K562 (cell line): Measurements from ENCODE around the gene CHCHD10. TPM values are rescaled to one million over a fixed set of nuclear protein-coding genes. Genes with fewer than 3 reads are reported as not detected.

Experiments used
- ATAC-seq: fragments of 200-7000 bp; cut with Tn5 transposase; 3 replicates; pipeline ENCODE4 v1.9.1; 2020; ENCODE audit warnings: moderate library complexity
- BruUV-seq: library from RNA; stranded (reverse); fragments of 400-500 nt; replicated peaks from 2 replicates; lab custom pipeline; 2021; lab: Mats Ljungman, UMichigan
- CTCF ChIA-PET: fragments of 300-600 bp; formaldehyde crosslinking; extraction: SDS; loops from one replicate; lab custom pipeline; 2021; ENCODE audit warnings: low intra/inter-chr PET ratio; lab: Yijun Ruan, JAX
- POLR2A ChIA-PET: fragments of 300-600, 350-650 bp; sonication (Branson Sonifier 250); formaldehyde crosslinking; extraction: SDS; loops from one replicate; lab custom pipeline; 2021; ENCODE audit warnings: antibody characterized with exemption, inconsistent platforms; lab: Yijun Ruan, JAX
- DNase-seq, 4 experiments: peaks; one replicate each; pipeline versions ENCODE4 v3.0.0 to v3.0.0-alpha.2; 2011 to 2018; ENCODE audit warnings: low spot score in 3 of 4, mixed read lengths in 3 of 4; ENCODE audit errors: extremely low read depth in 1 of 4
- FAIRE-seq: peaks from 2 replicates; lab custom pipeline; 2011; peaks lifted over from hg19 to GRCh38; lab: Jason Lieb, UNC
- H2AFZ ChIP-seq: 2 replicates; pipeline ENCODE4 v1.6.0; 2011; ENCODE audit warnings: low read depth, low read length, control low read depth, inconsistent platforms
- H3K27ac ChIP-seq: fragments of 200-600 bp; 3 replicates; pipeline ENCODE4 v1.8.0; 2011; ENCODE audit warnings: low read depth, mild to moderate bottlenecking, control low read depth, inconsistent platforms, low read length, moderate library complexity, mixed read lengths; ENCODE audit errors: extremely low read depth
- H3K27me3 ChIP-seq, 2 experiments: fragments of 300-600 bp in 1 of 2; 2 replicates in 1 of 2; 3 replicates in 1 of 2; pipeline versions ENCODE4 v1.6.0 to v1.8.0; 2011; ENCODE audit warnings: inconsistent platforms in 2 of 2, low read length in 2 of 2, mild to moderate bottlenecking in 1 of 2, mixed read lengths in 1 of 2, moderate library complexity in 1 of 2; ENCODE audit not compliant: control insufficient read depth in 2 of 2, insufficient read depth in 2 of 2
- H3K36me3 ChIP-seq: fragments of 300-600 bp; 3 replicates; pipeline ENCODE4 v1.8.0; 2011; ENCODE audit warnings: mild to moderate bottlenecking, low read length, inconsistent platforms; ENCODE audit not compliant: control insufficient read depth, insufficient read depth
- H3K4me1 ChIP-seq, 2 experiments: fragments of 200-600 bp in 1 of 2; replicated peaks in 1 of 2; 2 replicates in 1 of 2; 3 replicates in 1 of 2; pipeline versions ENCODE4 v1.5.1 to v1.8.0; 2011; ENCODE audit warnings: inconsistent platforms in 2 of 2, low read length in 2 of 2, mild to moderate bottlenecking in 1 of 2, mixed read lengths in 1 of 2, moderate library complexity in 1 of 2; ENCODE audit not compliant: control insufficient read depth in 2 of 2, insufficient read depth in 2 of 2
- H3K4me2 ChIP-seq: 2 replicates; pipeline ENCODE4 v1.6.1; 2011; ENCODE audit warnings: low read length, control low read depth, inconsistent platforms, mixed read lengths; ENCODE audit not compliant: insufficient read depth
- H3K4me3 ChIP-seq: fragments of 200-600 bp; sonication (generic), shearing (Covaris generic); 2 replicates; pipeline ENCODE4 v1.5.1; 2016; ENCODE audit warnings: control low read depth, inconsistent platforms
- H3K79me2 ChIP-seq: fragments of 200-600 bp; 3 replicates; pipeline ENCODE4 v1.8.0; 2011; ENCODE audit warnings: low read length, inconsistent platforms; ENCODE audit not compliant: control insufficient read depth, insufficient read depth
- H3K9ac ChIP-seq, 2 experiments: 2 replicates each; pipeline versions ENCODE4 v1.6.0 to v1.6.1; 2011; ENCODE audit warnings: low read depth in 2 of 2, low read length in 2 of 2, control low read depth in 1 of 2, inconsistent platforms in 1 of 2, mild to moderate bottlenecking in 1 of 2, mixed read lengths in 1 of 2; ENCODE audit not compliant: insufficient read depth in 1 of 2
- H3K9me1 ChIP-seq: one replicate; pipeline ENCODE4 v1.6.0; 2011; ENCODE audit warnings: inconsistent platforms, mild to moderate bottlenecking, low read length, moderate library complexity; ENCODE audit not compliant: control insufficient read depth, insufficient read depth
- H3K9me3 ChIP-seq: replicated peaks from 2 replicates; pipeline ENCODE4 v1.5.1; 2011; ENCODE audit warnings: low read depth, low read length, inconsistent platforms; ENCODE audit not compliant: control insufficient read depth, insufficient read depth
- H4K20me1 ChIP-seq: replicated peaks from 2 replicates; pipeline ENCODE4 v1.6.1; 2011; ENCODE audit warnings: low read length, inconsistent platforms, mixed read lengths; ENCODE audit not compliant: control insufficient read depth, insufficient read depth
- ATF1 ChIP-seq, 2 experiments: fragments of 450-650 bp in 1 of 2; IDR thresholded peaks; 2 replicates each; pipeline ENCODE4 v1.6.1; 2016; ENCODE audit warnings: missing compliant biosample characterization in 1 of 2, missing genetic modification characterization in 1 of 2
- C11orf30 ChIP-seq: fragments of 450-650 bp; IDR thresholded peaks from 2 replicates; pipeline ENCODE4 v1.6.1; 2016; ENCODE audit warnings: low read depth, mild to moderate bottlenecking
- ILF3 ChIP-seq: fragments of 450-650 bp; IDR thresholded peaks from 2 replicates; pipeline ENCODE4 v1.6.1; 2018; ENCODE audit warnings: antibody characterized with exemption, mild to moderate bottlenecking, moderate library complexity, borderline replicate concordance
- MAFG ChIP-seq: fragments of 450-650 bp; conservative IDR thresholded peaks from 2 replicates; pipeline ENCODE4 v1.6.1; 2016; ENCODE audit warnings: missing genetic modification characterization, missing compliant biosample characterization
- MAZ ChIP-seq, 2 experiments: fragments of 450-650 bp in 1 of 2; sonication (generic) in 1 of 2; formaldehyde crosslinking; IDR thresholded peaks in 1 of 2; conservative IDR thresholded peaks in 1 of 2; 2 replicates each; pipeline versions ENCODE4 v1.4.0 to v1.5.0; 2020; ENCODE audit warnings: mild to moderate bottlenecking in 1 of 2, missing genetic modification reagents in 1 of 2
- NONO ChIP-seq, 2 experiments: fragments of 200-400 bp in 1 of 2; fragments of 450-650 bp in 1 of 2; formaldehyde crosslinking in 1 of 2; IDR thresholded peaks; 2 replicates each; pipeline ENCODE4 v1.6.1; 2017; ENCODE audit warnings: low read depth in 2 of 2, mild to moderate bottlenecking in 2 of 2, moderate library complexity in 2 of 2, low read length in 1 of 2
- PHF21A ChIP-seq: fragments of 450-650 bp; IDR thresholded peaks from 2 replicates; pipeline ENCODE4 v1.6.1; 2017; ENCODE audit warnings: low read depth, borderline replicate concordance
- POLR2AphosphoS2 ChIP-seq: IDR thresholded peaks from 2 replicates; pipeline ENCODE4 v1.6.1; 2012; ENCODE audit warnings: low read length, improper control_type of control experiment
- SP1 ChIP-seq: sonication (generic); formaldehyde crosslinking; IDR thresholded peaks from 2 replicates; pipeline ENCODE4 v1.8.1; 2022; ENCODE audit warnings: mild to moderate bottlenecking, missing genetic modification reagents
- TCF7L2 ChIP-seq: fragments of 150-350 bp; IDR thresholded peaks from 2 replicates; pipeline ENCODE4 v1.6.1; 2016; ENCODE audit warnings: low read depth, mild to moderate bottlenecking, low read length, moderate library complexity
- ZNF408 ChIP-seq: fragments of 250-450 bp; sonication (Bioruptor Pico); IDR thresholded peaks from 2 replicates; pipeline ENCODE4 v1.4.0; 2020; ENCODE audit warnings: low read depth, mild to moderate bottlenecking, moderate library complexity
- WGBS: fragments of 100-300 bp; shearing (Covaris generic); methylation state at CpG from one replicate; pipeline ENCODE4 v1.1.6; 2016; ENCODE audit warnings: low coverage, mixed read lengths; ENCODE audit not compliant: insufficient coverage; ENCODE audit errors: missing lambda C conversion rate; 5-methylcytosine and 5-hydroxymethylcytosine counted together
- in situ Hi-C: fragments of 300-500 bp; cut with MboI; formaldehyde crosslinking; loops from 4 replicates; pipeline ENCODE4 v1.15.0; 2018; ENCODE audit warnings: inconsistent platforms, mixed read lengths
- intact Hi-C: fragments of 100-400 bp; cut with micrococcal nuclease; formaldehyde crosslinking; loops from 2 replicates; pipeline ENCODE4 v1.14.2; 2022
- polyA plus RNA-seq, 8 experiments: library from polyadenylated mRNA; depleted of rRNA in 4 of 8; stranded (reverse) in 5 of 8; unstranded in 3 of 8; fragments of >200 nt; fragmentation: Nextera tagmentation in 2 of 8; fragmentation: Illumina TruSeq in 1 of 8; extraction: Ambion mirVana in 2 of 8; extraction: Trizol in 1 of 8; gene quantifications; 2 replicates each; pipeline versions ENCODE4 v1.2.1 to v1.2.3, GENCODE V29; 2011 to 2014; ENCODE audit warnings: inconsistent platforms in 1 of 8, missing spikeins in 1 of 8
- total RNA-seq, 7 experiments: library from RNA; depleted of rRNA in 6 of 7; stranded (reverse); fragments of >200 nt in 6 of 7; fragmentation: Illumina TruSeq in 2 of 7; extraction: Trizol in 2 of 7; gene quantifications; 2 replicates each; pipeline versions ENCODE4 v1.2.1 to v1.2.3, GENCODE V29; 2011 to 2021; ENCODE audit warnings: low replicate concordance in 1 of 7
- TF ChIP-seq, protein P1 (sequence below): sonication (generic); formaldehyde crosslinking; IDR thresholded peaks from 2 replicates; pipeline ENCODE4 v1.8.1; 2023; ENCODE audit warnings: missing genetic modification reagents, mild to moderate bottlenecking, borderline replicate concordance
- TF ChIP-seq, protein P2 (sequence below): sonication (generic); formaldehyde crosslinking; IDR thresholded peaks from 2 replicates; pipeline ENCODE4 v1.8.0; 2022; ENCODE audit warnings: mild to moderate bottlenecking, missing genetic modification reagents
- TF ChIP-seq, protein P3 (sequence below): fragments of 250-450 bp; sonication (Bioruptor Pico); IDR thresholded peaks from 2 replicates; pipeline ENCODE4 v1.4.0; 2020; ENCODE audit warnings: mild to moderate bottlenecking

CHCHD10 gene
- total and polyA plus RNA-seq, 9 of the 15 experiments (the other 6 are each of a cell fraction or from before 2014, with no cell fraction given): 15.2 to 292 (median 102) TPM

DNA sequence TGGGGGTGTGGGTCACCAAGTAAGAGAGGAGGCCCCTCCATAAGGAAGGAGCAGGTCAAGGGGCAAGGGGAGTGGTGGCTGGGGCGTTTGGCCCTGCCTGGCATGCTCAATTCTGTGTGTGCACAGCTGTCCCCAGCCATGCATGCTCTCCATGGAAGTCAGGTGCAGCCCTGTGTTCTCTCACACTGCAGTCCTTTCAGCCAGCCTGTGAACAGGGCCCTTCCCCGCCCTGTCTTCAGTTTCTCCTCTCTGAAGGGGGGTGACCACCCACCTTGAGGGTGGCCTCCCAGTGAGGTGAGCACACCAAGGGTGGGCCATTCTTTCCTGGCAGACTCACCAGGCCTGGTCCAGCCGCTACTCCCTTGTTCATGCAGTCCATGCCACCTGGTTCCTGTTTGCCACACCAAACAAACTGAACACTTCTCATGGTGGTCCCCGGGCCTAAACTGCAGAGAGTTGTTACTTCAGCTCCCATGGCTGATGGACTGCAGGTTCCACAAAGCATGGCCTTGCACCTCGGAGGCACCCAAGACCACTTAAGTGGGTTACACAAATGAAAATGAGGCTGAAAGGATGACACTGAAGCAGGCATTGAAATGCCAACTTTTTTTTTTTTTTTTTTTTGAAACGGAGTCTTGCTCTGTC, 1.7 kb upstream of the CHCHD10 start:
- Histone ChIP-seq H3K79me2 (peaks cover 34% of the 10 kb centered on the region), H3K4me3 (no peak overlapping the region), H3K4me2 (no peak overlapping the region), H3K36me3 (peaks cover 16% of the 10 kb centered on the region), H3K27me3 (no peaks in the 10 kb centered on the region), H3K9me3 (no peaks in the 10 kb centered on the region), H3K4me1 (peaks cover 17 to 56% of the 10 kb centered on the region in 2 experiments; a peak in 4 of 5 replicates), H2AFZ (no peak overlapping the region), H3K9me1 (peaks cover 5% of the 10 kb centered on the region), H3K27ac (no peak overlapping the region), H4K20me1 (peaks cover 15% of the 10 kb centered on the region), H3K9ac (peak overlapping the region in 1 of 2 experiments; percentile 14; a peak in 2 of 4 replicates)
- CTCF ChIA-PET: interaction anchor here (2.7 kb wide), 1 partner anchor 80 kb away, joined by 15 read pairs; no protein-coding TSS in a partner anchor
- FAIRE-seq (no peak), DNase-seq (no peak), ATAC-seq (no peak)
- no TSS peak for BruUV-seq
- in situ Hi-C loops: no loop called here
- WGBS: 85% methylated on average over 2 of the region's 6 CpGs
- intact Hi-C loops: loop anchor here (5.0 to 10.0 kb wide), 2 partner anchors 78 to 145 kb away; no protein-coding TSS in a partner anchor
- POLR2A ChIA-PET: interaction anchor here (0.7 to 1.2 kb wide), 2 partner anchors 57 to 832 kb away, joined by 3 read pairs; no protein-coding TSS in a partner anchor
- TF ChIP-seq MAFG (tag): no peak
- TF ChIP-seq NONO (IDR thresholded peaks at IDR 0.05; ENCODE audit: low read depth in 2 of 2, low read length in 1 of 2): no peak
- TF ChIP-seq, protein P1, sequence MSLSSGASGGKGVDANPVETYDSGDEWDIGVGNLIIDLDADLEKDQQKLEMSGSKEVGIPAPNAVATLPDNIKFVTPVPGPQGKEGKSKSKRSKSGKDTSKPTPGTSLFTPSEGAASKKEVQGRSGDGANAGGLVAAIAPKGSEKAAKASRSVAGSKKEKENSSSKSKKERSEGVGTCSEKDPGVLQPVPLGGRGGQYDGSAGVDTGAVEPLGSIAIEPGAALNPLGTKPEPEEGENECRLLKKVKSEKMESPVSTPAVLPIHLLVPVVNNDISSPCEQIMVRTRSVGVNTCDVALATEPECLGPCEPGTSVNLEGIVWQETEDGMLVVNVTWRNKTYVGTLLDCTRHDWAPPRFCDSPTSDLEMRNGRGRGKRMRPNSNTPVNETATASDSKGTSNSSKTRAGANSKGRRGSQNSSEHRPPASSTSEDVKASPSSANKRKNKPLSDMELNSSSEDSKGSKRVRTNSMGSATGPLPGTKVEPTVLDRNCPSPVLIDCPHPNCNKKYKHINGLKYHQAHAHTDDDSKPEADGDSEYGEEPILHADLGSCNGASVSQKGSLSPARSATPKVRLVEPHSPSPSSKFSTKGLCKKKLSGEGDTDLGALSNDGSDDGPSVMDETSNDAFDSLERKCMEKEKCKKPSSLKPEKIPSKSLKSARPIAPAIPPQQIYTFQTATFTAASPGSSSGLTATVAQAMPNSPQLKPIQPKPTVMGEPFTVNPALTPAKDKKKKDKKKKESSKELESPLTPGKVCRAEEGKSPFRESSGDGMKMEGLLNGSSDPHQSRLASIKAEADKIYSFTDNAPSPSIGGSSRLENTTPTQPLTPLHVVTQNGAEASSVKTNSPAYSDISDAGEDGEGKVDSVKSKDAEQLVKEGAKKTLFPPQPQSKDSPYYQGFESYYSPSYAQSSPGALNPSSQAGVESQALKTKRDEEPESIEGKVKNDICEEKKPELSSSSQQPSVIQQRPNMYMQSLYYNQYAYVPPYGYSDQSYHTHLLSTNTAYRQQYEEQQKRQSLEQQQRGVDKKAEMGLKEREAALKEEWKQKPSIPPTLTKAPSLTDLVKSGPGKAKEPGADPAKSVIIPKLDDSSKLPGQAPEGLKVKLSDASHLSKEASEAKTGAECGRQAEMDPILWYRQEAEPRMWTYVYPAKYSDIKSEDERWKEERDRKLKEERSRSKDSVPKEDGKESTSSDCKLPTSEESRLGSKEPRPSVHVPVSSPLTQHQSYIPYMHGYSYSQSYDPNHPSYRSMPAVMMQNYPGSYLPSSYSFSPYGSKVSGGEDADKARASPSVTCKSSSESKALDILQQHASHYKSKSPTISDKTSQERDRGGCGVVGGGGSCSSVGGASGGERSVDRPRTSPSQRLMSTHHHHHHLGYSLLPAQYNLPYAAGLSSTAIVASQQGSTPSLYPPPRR (CRISPR knock-in tag): no peak
- no peak for TF ChIP-seq ILF3
- TF ChIP-seq ZNF408 (CRISPR knock-in tag): no peak
- TF ChIP-seq C11orf30: no peak
- TF ChIP-seq, protein P2, sequence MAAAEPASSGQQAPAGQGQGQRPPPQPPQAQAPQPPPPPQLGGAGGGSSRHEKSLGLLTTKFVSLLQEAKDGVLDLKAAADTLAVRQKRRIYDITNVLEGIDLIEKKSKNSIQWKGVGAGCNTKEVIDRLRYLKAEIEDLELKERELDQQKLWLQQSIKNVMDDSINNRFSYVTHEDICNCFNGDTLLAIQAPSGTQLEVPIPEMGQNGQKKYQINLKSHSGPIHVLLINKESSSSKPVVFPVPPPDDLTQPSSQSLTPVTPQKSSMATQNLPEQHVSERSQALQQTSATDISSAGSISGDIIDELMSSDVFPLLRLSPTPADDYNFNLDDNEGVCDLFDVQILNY (CRISPR knock-in tag): no peak
- no peak for TF ChIP-seq ATF1 (CRISPR knock-in tag; IDR thresholded peaks at IDR 0.05)
- TF ChIP-seq ATF1 (tag; IDR thresholded peaks at IDR 0.05): no peak
- TF ChIP-seq SP1: no peak
- TF ChIP-seq, protein P3, sequence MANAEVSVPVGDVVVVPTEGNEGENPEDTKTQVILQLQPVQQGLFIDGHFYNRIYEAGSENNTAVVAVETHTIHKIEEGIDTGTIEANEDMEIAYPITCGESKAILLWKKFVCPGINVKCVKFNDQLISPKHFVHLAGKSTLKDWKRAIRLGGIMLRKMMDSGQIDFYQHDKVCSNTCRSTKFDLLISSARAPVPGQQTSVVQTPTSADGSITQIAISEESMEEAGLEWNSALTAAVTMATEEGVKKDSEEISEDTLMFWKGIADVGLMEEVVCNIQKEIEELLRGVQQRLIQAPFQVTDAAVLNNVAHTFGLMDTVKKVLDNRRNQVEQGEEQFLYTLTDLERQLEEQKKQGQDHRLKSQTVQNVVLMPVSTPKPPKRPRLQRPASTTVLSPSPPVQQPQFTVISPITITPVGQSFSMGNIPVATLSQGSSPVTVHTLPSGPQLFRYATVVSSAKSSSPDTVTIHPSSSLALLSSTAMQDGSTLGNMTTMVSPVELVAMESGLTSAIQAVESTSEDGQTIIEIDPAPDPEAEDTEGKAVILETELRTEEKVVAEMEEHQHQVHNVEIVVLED (CRISPR knock-in tag): no peak
- no peak for TF ChIP-seq PHF21A
- TF ChIP-seq POLR2AphosphoS2: no peak
- no peak for TF ChIP-seq MAZ (CRISPR knock-in tag; conservative IDR thresholded peaks at IDR 0.05 in 1 of 2, IDR thresholded peaks at IDR 0.05 in 1 of 2)
- no peak for TF ChIP-seq TCF7L2
